ENCODE results near the gene PF4V1.

DNA sequence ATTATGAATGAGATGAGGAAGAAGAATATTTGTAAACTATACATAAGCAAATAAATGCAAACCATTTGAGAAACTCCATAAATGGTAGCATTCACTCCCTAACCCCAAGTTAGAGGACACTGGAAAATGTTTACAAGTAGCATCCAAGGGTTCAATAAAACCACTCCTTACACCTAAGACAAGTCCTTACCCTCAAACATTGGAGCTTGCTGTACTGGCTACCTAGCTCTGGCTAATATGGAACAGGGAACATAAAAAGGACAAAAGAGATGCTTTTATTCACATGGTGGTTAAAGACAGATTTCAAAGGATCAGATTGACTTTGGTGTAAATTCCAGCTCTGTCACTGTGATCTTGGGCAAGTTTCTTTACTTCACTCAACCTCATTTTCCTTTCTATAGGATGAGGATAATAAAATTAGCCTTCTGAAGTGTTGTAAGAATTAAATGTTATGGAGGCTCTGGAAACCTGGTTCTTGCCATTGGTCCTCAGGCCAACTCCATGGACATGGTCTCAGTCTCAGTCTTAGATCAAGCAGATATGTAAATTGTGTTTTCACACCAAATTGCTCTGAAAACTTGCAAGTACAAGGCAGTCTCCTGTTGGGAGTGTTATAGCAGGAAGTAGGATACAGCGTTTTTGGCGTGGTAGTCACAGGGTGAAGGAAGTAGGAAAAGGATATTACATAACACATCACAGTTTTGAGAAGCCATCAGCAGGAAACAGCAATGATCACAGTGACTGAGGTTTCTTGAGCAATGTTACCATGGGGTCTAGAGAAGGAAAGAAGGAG is 19.4 kb downstream of the PF4V1 start:
- TF ChIP-seq, protein P1, sequence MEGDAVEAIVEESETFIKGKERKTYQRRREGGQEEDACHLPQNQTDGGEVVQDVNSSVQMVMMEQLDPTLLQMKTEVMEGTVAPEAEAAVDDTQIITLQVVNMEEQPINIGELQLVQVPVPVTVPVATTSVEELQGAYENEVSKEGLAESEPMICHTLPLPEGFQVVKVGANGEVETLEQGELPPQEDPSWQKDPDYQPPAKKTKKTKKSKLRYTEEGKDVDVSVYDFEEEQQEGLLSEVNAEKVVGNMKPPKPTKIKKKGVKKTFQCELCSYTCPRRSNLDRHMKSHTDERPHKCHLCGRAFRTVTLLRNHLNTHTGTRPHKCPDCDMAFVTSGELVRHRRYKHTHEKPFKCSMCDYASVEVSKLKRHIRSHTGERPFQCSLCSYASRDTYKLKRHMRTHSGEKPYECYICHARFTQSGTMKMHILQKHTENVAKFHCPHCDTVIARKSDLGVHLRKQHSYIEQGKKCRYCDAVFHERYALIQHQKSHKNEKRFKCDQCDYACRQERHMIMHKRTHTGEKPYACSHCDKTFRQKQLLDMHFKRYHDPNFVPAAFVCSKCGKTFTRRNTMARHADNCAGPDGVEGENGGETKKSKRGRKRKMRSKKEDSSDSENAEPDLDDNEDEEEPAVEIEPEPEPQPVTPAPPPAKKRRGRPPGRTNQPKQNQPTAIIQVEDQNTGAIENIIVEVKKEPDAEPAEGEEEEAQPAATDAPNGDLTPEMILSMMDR (tag by site-specific recombination; IDR thresholded peaks at IDR 0.05): no peak
- no peak for TF ChIP-seq TRIM28 (IDR thresholded peaks at IDR 0.05; ENCODE audit: borderline replicate concordance, low read length)
- TF ChIP-seq ZNF660 (tag by site-specific recombination; IDR thresholded peaks at IDR 0.05): no peak
- no peak for TF ChIP-seq GLI4 (tag by site-specific recombination; IDR thresholded peaks at IDR 0.05)
- no peak for TF ChIP-seq ZNF138 (tag by site-specific recombination; IDR thresholded peaks at IDR 0.05; ENCODE audit: borderline replicate concordance)
- no peak for TF ChIP-seq PBX3 (CRISPR knock-in tag; IDR thresholded peaks at IDR 0.05)
- no peak for TF ChIP-seq ZNF274 (IDR thresholded peaks at IDR 0.05; ENCODE audit: low read length)
- TF ChIP-seq ZNF274 (tag by site-specific recombination; IDR thresholded peaks at IDR 0.05; ENCODE audit: borderline replicate concordance): no peak
- TF ChIP-seq PRDM1 (tag by site-specific recombination; IDR thresholded peaks at IDR 0.05): no peak
- TF ChIP-seq ZNF114 (tag by site-specific recombination; IDR thresholded peaks at IDR 0.05): no peak
